Measurements from ENCODE around the gene STK39. TPM values are rescaled to one million over a fixed set of nuclear protein-coding genes. Genes with fewer than 3 reads are reported as not detected.

Gene STK39
- polyA plus RNA-seq, 2 of the 4 experiments (the other 2 are of a cell fraction): 14.2 to 27.2 TPM

DNA sequence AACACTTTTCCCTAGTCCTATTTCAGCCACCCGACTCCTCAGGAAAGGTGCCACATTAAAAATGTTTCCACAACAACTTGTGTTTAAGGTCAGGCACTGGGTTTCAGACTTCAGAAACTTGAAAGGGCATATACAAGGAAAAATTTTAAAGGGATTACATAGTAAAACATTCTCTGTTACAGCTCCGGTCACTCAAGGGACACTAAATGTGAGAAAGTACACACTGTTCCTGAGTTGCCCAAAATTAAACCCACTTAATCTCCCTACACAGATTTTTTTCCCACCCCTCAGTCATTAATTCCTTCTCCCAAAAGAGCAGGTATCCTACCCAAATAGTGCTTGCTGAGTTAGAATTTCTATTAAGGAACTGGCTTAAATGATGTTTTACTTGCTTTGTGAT is 14.2 kb downstream of the STK39 start:
- Histone ChIP-seq H3K27ac (no peak overlapping the region), H3K4me1 (0 out of 3 replicates have a peak, but pooled peaks cover 3% of the 10 kb centered on the region), H3K9me3 (no peaks in the 10 kb centered on the region), H3K4me3 (no peak overlapping the region), H3K4me2 (no peak overlapping the region)
- CTCF ChIA-PET: no interaction called here
- no peak for TF ChIP-seq ZNF302 (CRISPR knock-in tag; IDR thresholded peaks at IDR 0.05)
- TF ChIP-seq HOXB13 (CRISPR knock-in tag; IDR thresholded peaks at IDR 0.05; ENCODE audit: low read depth): no peak
- TF ChIP-seq, protein P1, sequence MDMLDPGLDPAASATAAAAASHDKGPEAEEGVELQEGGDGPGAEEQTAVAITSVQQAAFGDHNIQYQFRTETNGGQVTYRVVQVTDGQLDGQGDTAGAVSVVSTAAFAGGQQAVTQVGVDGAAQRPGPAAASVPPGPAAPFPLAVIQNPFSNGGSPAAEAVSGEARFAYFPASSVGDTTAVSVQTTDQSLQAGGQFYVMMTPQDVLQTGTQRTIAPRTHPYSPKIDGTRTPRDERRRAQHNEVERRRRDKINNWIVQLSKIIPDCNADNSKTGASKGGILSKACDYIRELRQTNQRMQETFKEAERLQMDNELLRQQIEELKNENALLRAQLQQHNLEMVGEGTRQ (IDR thresholded peaks at IDR 0.05): no peak
- no peak for TF ChIP-seq FOSB (CRISPR knock-in tag; IDR thresholded peaks at IDR 0.05)
- TF ChIP-seq BHLHE40 (IDR thresholded peaks at IDR 0.05; ENCODE audit: low read depth, low read length): no peak
- TF ChIP-seq ZC3H11A (IDR thresholded peaks at IDR 0.05): no peak
- no peak for TF ChIP-seq NR3C1 (IDR thresholded peaks at IDR 0.05)
- TF ChIP-seq KDM5A (IDR thresholded peaks at IDR 0.05): no peak
- no peak for TF ChIP-seq EHMT2 (IDR thresholded peaks at IDR 0.05; ENCODE audit: low read depth)
- TF ChIP-seq, protein P2, sequence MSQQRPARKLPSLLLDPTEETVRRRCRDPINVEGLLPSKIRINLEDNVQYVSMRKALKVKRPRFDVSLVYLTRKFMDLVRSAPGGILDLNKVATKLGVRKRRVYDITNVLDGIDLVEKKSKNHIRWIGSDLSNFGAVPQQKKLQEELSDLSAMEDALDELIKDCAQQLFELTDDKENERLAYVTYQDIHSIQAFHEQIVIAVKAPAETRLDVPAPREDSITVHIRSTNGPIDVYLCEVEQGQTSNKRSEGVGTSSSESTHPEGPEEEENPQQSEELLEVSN (IDR thresholded peaks at IDR 0.05; ENCODE audit: borderline replicate concordance, low read depth): no peak
- TF ChIP-seq POLR2A (IDR thresholded peaks at IDR 0.05; ENCODE audit: low read length): no peak
- TF ChIP-seq, protein P3, sequence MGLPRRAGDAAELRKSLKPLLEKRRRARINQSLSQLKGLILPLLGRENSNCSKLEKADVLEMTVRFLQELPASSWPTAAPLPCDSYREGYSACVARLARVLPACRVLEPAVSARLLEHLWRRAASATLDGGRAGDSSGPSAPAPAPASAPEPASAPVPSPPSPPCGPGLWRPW (IDR thresholded peaks at IDR 0.05): no peak
- no peak for TF ChIP-seq GATA3 (IDR thresholded peaks at IDR 0.05; ENCODE audit: borderline replicate concordance)
- no peak for TF ChIP-seq JUNB (IDR thresholded peaks at IDR 0.05)
- no peak for TF ChIP-seq JUN (IDR thresholded peaks at IDR 0.05)
- no peak for TF ChIP-seq CHD4 (IDR thresholded peaks at IDR 0.05; ENCODE audit: borderline replicate concordance)
- POLR2A ChIA-PET: no interaction called here
- FAIRE-seq (no peak), DNase-seq (ENCODE audit: low read depth in 1 of 2, low spot score in 1 of 2) (no peak), ATAC-seq (no peak)
- WGBS (ENCODE audit: missing lambda C conversion rate): 91% methylated on average over 2 of the region's 2 CpGs

DNA sequence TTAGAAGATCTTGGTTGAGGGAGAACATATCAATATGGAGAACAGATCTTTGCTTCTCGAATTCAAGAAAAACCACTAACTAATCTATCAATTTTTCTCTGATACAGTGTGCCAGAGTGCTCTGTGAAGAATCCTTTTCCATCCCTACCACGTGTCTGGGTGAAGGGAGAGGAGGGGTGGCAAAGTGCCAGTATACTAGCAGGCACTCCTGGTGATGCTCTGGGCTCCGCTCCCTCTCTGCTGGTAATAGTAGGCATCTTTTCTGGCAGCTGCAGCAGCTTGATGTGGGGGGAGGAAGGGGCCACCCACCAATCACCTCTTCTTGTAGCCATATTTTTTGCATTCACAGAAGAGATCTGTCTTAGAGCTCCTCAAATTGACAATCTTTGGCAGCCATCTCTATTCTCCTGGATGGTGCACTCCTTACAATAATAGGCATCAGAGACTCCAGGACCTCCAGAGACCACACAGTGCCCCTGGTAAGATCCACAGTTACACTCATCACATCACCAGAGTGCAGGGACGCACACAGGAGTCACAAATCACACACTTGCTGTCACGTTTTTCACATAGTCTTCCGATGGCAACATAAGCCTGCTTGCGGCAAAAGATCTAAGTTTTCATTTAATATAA is 15.7 kb downstream of the STK39 start:
- 88% methylated on average over 7 of the region's 7 CpGs for WGBS (ENCODE audit: missing lambda C conversion rate)
- H3K4me1 ChIP-seq: no peaks in the 10 kb centered on the region
- FAIRE-seq (no peak), ATAC-seq (no peak), DNase-seq (ENCODE audit: low read depth in 1 of 2, low spot score in 1 of 2) (no peak)
- no peaks in the 10 kb centered on the region for H3K9me3 ChIP-seq
- ChIA-PET CTCF (interaction anchor here (1.0 kb wide), 1 partner anchor 16 kb away, joined by 3 read pairs; no protein-coding TSS in a partner anchor), POLR2A (no interaction called here)
- H3K4me2 ChIP-seq: no peak overlapping the region
- H3K27ac ChIP-seq: no peak overlapping the region
- TF ChIP-seq, protein P4, sequence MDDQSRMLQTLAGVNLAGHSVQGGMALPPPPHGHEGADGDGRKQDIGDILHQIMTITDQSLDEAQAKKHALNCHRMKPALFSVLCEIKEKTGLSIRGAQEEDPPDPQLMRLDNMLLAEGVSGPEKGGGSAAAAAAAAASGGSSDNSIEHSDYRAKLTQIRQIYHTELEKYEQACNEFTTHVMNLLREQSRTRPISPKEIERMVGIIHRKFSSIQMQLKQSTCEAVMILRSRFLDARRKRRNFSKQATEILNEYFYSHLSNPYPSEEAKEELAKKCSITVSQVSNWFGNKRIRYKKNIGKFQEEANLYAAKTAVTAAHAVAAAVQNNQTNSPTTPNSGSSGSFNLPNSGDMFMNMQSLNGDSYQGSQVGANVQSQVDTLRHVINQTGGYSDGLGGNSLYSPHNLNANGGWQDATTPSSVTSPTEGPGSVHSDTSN (IDR thresholded peaks at IDR 0.05): no peak
- TF ChIP-seq, protein P5, sequence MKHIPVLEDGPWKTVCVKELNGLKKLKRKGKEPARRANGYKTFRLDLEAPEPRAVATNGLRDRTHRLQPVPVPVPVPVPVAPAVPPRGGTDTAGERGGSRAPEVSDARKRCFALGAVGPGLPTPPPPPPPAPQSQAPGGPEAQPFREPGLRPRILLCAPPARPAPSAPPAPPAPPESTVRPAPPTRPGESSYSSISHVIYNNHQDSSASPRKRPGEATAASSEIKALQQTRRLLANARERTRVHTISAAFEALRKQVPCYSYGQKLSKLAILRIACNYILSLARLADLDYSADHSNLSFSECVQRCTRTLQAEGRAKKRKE (CRISPR knock-in tag; IDR thresholded peaks at IDR 0.05; ENCODE audit: low read depth): no peak
- no peak overlapping the region for H3K4me3 ChIP-seq

DNA sequence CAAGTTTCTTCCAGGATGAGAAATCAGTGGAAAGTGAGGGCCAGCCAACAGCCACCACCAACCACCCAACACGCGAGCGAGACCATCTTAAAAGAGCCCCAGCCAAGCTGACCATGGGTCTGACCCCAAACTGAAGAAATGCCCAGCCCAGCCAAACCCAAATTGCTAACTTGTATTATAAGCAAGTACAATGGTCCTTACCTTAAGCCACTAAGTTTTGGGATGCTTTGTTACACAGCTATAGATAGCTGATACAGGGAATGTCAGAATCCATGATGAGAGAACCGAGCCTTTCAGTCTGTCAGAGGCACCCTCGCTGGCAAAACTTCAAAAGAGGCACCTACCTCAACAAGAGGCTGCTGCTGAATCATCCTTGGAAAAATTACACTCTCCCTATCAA is 17.0 kb downstream of the STK39 start:
- no peak overlapping the region for H3K27ac ChIP-seq
- DNase-seq (ENCODE audit: low read depth in 1 of 2, low spot score in 1 of 2) (no peak), FAIRE-seq (no peak), ATAC-seq (no peak)
- H3K4me2 ChIP-seq: no peak overlapping the region
- CTCF ChIA-PET: no interaction called here
- H3K9me3 ChIP-seq: no peaks in the 10 kb centered on the region
- no peak overlapping the region for H3K4me3 ChIP-seq
- 98% methylated on average over 5 of the region's 5 CpGs for WGBS (ENCODE audit: missing lambda C conversion rate)
- H3K4me1 ChIP-seq: no peaks in the 10 kb centered on the region
- POLR2A ChIA-PET: no interaction called here
- TF ChIP-seq, protein P2 (IDR thresholded peaks at IDR 0.05; ENCODE audit: borderline replicate concordance, low read depth): no peak
- TF ChIP-seq, protein P6, sequence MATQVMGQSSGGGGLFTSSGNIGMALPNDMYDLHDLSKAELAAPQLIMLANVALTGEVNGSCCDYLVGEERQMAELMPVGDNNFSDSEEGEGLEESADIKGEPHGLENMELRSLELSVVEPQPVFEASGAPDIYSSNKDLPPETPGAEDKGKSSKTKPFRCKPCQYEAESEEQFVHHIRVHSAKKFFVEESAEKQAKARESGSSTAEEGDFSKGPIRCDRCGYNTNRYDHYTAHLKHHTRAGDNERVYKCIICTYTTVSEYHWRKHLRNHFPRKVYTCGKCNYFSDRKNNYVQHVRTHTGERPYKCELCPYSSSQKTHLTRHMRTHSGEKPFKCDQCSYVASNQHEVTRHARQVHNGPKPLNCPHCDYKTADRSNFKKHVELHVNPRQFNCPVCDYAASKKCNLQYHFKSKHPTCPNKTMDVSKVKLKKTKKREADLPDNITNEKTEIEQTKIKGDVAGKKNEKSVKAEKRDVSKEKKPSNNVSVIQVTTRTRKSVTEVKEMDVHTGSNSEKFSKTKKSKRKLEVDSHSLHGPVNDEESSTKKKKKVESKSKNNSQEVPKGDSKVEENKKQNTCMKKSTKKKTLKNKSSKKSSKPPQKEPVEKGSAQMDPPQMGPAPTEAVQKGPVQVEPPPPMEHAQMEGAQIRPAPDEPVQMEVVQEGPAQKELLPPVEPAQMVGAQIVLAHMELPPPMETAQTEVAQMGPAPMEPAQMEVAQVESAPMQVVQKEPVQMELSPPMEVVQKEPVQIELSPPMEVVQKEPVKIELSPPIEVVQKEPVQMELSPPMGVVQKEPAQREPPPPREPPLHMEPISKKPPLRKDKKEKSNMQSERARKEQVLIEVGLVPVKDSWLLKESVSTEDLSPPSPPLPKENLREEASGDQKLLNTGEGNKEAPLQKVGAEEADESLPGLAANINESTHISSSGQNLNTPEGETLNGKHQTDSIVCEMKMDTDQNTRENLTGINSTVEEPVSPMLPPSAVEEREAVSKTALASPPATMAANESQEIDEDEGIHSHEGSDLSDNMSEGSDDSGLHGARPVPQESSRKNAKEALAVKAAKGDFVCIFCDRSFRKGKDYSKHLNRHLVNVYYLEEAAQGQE (IDR thresholded peaks at IDR 0.05): no peak
- TF ChIP-seq HDAC2 (IDR thresholded peaks at IDR 0.05) (no peak), ZC3H11A (IDR thresholded peaks at IDR 0.05) (no peak), RFX5 (IDR thresholded peaks at IDR 0.05) (no peak), KDM1A (IDR thresholded peaks at IDR 0.05; ENCODE audit: low read depth) (no peak), ZNF302 (CRISPR knock-in tag; IDR thresholded peaks at IDR 0.05) (no peak), RAD21 (conservative IDR thresholded peaks at IDR 0.05 in 1 of 2, IDR thresholded peaks at IDR 0.05 in 1 of 2) (no peak)
- TF ChIP-seq, protein P7, sequence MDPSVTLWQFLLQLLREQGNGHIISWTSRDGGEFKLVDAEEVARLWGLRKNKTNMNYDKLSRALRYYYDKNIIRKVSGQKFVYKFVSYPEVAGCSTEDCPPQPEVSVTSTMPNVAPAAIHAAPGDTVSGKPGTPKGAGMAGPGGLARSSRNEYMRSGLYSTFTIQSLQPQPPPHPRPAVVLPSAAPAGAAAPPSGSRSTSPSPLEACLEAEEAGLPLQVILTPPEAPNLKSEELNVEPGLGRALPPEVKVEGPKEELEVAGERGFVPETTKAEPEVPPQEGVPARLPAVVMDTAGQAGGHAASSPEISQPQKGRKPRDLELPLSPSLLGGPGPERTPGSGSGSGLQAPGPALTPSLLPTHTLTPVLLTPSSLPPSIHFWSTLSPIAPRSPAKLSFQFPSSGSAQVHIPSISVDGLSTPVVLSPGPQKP (IDR thresholded peaks at IDR 0.05; ENCODE audit: low read depth, low read length): no peak
- TF ChIP-seq, protein P3 (IDR thresholded peaks at IDR 0.05): no peak

Measured in A549 (cell line).